Left colon (tissue), 2 donors: ENCODE results near the gene CMTM4. TPM values are rescaled to one million over a fixed set of nuclear protein-coding genes. Genes with fewer than 3 reads are reported as not detected.
"Not testable (repeated sequence)": the region's sequence is repeated elsewhere in the genome, so short reads cannot be mapped to it uniquely, and the experiment has no call there.

Experiments
- ATAC-seq: fragments of 200-7000 bp; cut with Tn5 transposase; one replicate; pipeline ENCODE4 v1.9.1; 2020; ENCODE audit warnings: mild to moderate bottlenecking, moderate library complexity
- DNase-seq, 2 donors: peaks; one replicate each; pipeline ENCODE4 v3.0.0-alpha.2; 2020
- intact Hi-C, 2 donors: fragments of 100-400 bp; cut with DNase I in 1 of 2; cut with micrococcal nuclease in 1 of 2; formaldehyde crosslinking; loops; one replicate each; pipeline versions ENCODE4 v1.11.2 to v1.14.0; 2022; cut with DNase I, micrococcal nuclease
- total RNA-seq, 2 donors: library from RNA; stranded (reverse); fragmentation: NEBNext Ultra II Directional; extraction: Animal tissue kit (Norgen Biotek cat#: 25700); gene quantifications; one replicate each; pipeline ENCODE4 v1.2.1, GENCODE V29; 2021
- donor health status: DM: no; HTN: no; CAD: no.
- donor health status: DM: yes; HTN: yes; CAD: no.

CMTM4 gene
- total RNA-seq, 2 donors from 2014 or later: 168 to 172 TPM

GRCh38 chr16:66608241-66609138, 88.1 kb downstream of the CMTM4 start:
- DNase-seq: peak; percentile 76 to 91
- ATAC-seq: peak; percentile 73
- intact Hi-C loops: no loop called here

- DNase-seq: peak in 1 of 2 donors; percentile 25
- intact Hi-C loops: no loop called here
- no peak for ATAC-seq
Observed at GRCh38 chr16:66605979-66606751, 90.4 kb downstream of the CMTM4 start.

GRCh38 chr16:66605177-66605978, 91.2 kb downstream of the CMTM4 start:
- peak; percentile 34 to 59 for DNase-seq
- intact Hi-C loops: no loop called here

GRCh38 chr16:66604376-66605176, 92.0 kb downstream of the CMTM4 start, which contains the start of gene CMTM3:
Gene CMTM3 (plus strand): TSS chr16:66604704. CDS start chr16:66604806, 102 bp downstream.
- peak; percentile 38 to 75 for DNase-seq
- peak; percentile 63 for ATAC-seq
- intact Hi-C loops: no loop called here

More at GRCh38 chr16:66605177-66605978, 91.2 kb downstream of the CMTM4 start:
- ATAC-seq: peak; percentile 45

GRCh38 chr16:66603537-66604375, 92.8 kb downstream of the CMTM4 start:
- intact Hi-C loops: no loop called here
- ATAC-seq (no peak), DNase-seq (peak; percentile 55 to 66)

- ATAC-seq (no peak), DNase-seq (no peak)
- intact Hi-C loops: no loop called here
Observed at GRCh38 chr16:66601471-66601870, 95.1 kb downstream of the CMTM4 start.

GRCh38 chr16:66600477-66600876, 96.1 kb downstream of the CMTM4 start:
- intact Hi-C loops: no loop called here

GRCh38 chr16:66599726-66600125, 96.8 kb downstream of the CMTM4 start:
- no peak for ATAC-seq
- intact Hi-C loops: no loop called here
- DNase-seq: no peak

More at GRCh38 chr16:66600477-66600876, 96.1 kb downstream of the CMTM4 start:
- no peak for ATAC-seq
- no peak for DNase-seq

GRCh38 chr16:66598111-66598510, 98.4 kb downstream of the CMTM4 start:
- DNase-seq: no peak
- intact Hi-C loops: no loop called here
- no peak for ATAC-seq

- DNase-seq: peak in 1 of 2 donors; percentile 30
- intact Hi-C loops: no loop called here
- ATAC-seq: peak; percentile 37
Observed at GRCh38 chr16:66596986-66597848, 99.3 kb downstream of the CMTM4 start.

- DNase-seq, ATAC-seq, intact Hi-C loops: not testable (repeated sequence)
Observed at GRCh38 chr16:66596559-66596958, 100.0 kb downstream of the CMTM4 start.

- intact Hi-C loops: no loop called here
- ATAC-seq: no peak
- no peak for DNase-seq
Observed at GRCh38 chr16:66594739-66595138, 101.8 kb downstream of the CMTM4 start.

GRCh38 chr16:66592814-66593213, 103.7 kb downstream of the CMTM4 start:
- intact Hi-C loops: no loop called here
- ATAC-seq: no peak
- DNase-seq: no peak

GRCh38 chr16:66592241-66592640, 104.3 kb downstream of the CMTM4 start:
- ATAC-seq: no peak
- intact Hi-C loops: no loop called here
- no peak for DNase-seq

GRCh38 chr16:66591018-66591417, 105.5 kb downstream of the CMTM4 start:
- no peak for ATAC-seq
- DNase-seq: no peak
- intact Hi-C loops: no loop called here

- ATAC-seq (no peak), DNase-seq (no peak)
- intact Hi-C loops: no loop called here
Observed at GRCh38 chr16:66590322-66590721, 106.2 kb downstream of the CMTM4 start.
